Ovary (tissue), 3 donors: ENCODE results near the gene DYRK3.

Experiments
- CTCF ChIP-seq, 3 donors: fragments of 450-650 bp in 2 of 3; fragments of 200-600 bp in 1 of 3; IDR thresholded peaks; one replicate each; pipeline versions ENCODE4 v1.5.1 to v1.8.0; 2016 to 2022; ENCODE audit warnings: antibody characterized with exemption in 3 of 3, mild to moderate bottlenecking in 1 of 3
- EP300 ChIP-seq: sonication (generic); formaldehyde crosslinking; IDR thresholded peaks from one replicate; pipeline ENCODE4 v1.6.1; 2017; ENCODE audit warnings: antibody characterized with exemption
- POLR2A ChIP-seq: fragments of 450-650 bp; IDR thresholded peaks from one replicate; pipeline ENCODE4 v1.6.1; 2017; ENCODE audit warnings: antibody characterized with exemption, mild to moderate bottlenecking, moderate library complexity
- donor health status: DM: no; HTN: no; CAD: no.

DNA sequence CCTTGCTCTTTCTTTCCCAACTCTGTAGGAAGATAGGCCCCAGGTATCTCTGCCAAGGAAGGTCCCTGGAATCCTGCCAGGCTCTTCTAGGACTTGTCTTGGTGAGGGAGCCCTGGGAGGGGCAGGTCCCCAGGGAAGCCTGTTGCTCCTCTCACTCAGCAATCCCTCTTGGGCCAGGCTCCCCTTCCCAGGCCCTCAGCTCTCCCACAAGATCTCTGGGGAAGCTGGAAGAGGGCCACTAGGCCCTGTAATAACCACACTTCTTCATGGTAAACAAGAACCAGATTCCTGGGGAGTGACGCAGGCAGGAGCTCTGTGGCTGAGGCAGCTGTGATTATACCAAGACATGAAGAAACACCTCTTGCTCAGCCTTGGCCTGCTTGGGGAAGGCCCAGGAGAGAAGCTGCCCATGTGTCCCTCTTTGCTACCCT, 39.4 kb downstream of the DYRK3 start:
- TF ChIP-seq CTCF (IDR thresholded peaks at IDR 0.05) (no peak), POLR2A (no peak), EP300 (no peak)
